ENCODE results near the gene ANO7. TPM values are rescaled to one million over a fixed set of nuclear protein-coding genes. Genes with fewer than 3 reads are reported as not detected.

The ANO7 gene
- total RNA-seq, 1 donor: 1.3 TPM

DNA sequence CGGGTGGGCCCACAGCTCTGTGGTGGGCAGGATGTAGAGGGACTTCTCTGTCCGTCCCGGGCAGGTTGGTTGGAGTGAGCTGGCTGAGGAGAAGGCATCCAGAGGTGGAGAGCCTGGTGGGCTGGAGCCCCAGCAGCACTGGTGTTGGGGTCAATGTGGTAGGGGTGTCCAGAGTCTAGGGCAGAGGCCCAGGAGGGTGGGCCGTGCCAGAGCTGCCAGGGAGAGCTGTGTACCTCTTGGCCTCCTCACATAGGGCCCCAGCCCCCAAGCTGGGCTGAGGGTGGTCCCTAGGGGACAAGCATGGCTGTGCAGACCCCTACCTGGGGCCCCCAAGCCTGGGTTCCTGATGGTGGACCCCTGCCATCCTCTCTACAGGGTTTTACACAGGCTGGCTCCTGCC, 16.0 kb downstream of the ANO7 start:
- no peak for DNase-seq (ENCODE audit: low read depth in 2 of 3, low spot score in 2 of 3)

DNA sequence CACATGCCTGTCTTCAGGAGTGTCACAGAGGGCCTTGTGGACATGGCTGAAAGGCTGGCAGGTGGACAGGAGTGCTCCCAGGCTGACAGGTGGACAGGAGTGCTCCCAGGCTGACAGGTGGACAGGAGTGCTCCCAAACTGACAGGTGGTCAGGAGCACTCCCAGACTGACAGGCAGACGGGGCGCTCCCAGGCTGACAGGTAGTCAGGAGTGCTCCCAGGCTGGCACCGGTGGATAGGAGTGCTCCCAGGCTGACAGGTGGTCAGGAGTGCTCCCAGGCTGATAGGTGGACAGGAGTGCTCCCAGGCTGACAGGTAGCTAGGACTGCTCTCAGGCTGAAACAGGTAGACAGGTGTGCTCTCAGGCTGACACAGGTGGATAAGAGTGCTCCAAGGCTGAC, 16.6 kb downstream of the ANO7 start:
- no peak for DNase-seq (ENCODE audit: low read depth in 2 of 3, low spot score in 2 of 3)

DNA sequence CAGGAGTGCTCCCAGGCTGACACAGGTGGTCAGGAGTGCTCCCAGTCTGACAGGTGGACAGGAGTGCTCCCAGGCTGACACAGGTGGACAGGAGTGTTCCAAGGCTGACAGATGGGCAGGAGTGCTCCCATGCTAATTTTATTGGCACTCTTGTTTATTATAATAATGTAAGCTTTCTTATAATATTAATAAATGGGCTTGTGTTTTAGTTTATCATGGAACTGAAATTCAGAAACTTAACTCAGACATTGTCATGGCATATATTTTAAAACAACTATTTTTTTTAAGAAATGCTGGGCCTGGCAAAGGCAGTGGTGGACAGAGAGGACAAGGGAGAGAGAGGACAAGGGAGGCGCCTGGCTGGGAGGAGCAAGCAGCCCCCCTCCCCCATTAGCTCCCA, 18.7 kb downstream of the ANO7 start:
- no peak for DNase-seq (ENCODE audit: low read depth in 2 of 3, low spot score in 2 of 3)

DNA sequence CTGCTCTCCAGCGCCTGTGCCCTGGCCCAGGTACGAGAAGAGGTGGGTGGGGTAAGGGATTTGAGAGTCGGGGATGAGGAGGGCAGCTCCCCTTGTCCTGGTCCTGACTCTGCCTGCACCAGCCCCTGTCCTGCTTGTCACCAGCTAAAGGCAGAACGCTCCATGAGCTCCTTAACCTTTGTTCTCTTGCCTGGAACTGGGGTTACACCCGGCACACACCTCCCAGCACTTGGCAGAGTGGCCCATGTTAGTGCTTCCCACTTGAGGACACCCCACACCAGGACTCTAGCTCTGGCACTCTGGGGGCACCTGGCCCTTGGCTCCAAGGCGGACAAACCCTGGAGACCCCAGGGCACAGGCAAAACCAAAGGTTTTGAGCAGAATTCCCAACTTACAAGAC, 19.2 kb downstream of the ANO7 start:
- DNase-seq (ENCODE audit: low read depth in 2 of 3, low spot score in 2 of 3): no peak

DNA sequence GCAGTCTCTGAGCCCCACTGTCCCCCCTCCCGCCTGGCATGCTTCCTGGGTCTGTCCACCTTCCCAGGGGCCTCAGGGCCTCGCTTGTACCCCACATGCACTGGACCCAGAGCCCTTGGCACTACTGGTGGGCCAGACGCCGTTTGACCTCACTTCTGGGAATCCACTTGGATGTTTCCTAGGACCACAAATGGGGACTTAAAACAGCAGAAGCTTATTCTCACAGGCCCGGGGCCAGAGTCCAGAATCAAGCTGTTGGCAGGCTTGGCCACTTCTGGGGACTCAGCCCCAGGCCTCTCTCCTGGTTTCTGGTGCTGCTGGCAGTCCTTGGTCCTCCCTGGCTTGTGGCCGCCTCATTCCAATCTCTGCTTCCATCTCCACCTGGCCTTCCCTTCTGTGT, 19.6 kb downstream of the ANO7 start:
- no peak for DNase-seq (ENCODE audit: low read depth in 2 of 3, low spot score in 2 of 3)

DNA sequence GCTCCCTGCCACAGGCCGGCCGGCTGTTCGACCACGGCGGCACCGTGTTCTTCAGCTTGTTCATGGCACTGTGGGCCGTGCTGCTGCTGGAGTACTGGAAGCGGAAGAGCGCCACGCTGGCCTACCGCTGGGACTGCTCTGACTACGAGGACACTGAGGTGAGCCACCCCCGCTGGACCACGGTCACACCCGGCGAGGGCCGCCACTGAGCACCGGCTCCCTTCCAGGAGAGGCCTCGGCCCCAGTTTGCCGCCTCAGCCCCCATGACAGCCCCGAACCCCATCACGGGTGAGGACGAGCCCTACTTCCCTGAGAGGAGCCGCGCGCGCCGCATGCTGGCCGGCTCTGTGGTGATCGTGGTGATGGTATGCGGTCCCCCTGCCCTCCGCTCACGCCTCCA, 20.8 kb downstream of the ANO7 start:
- no peak for DNase-seq (ENCODE audit: low read depth in 2 of 3, low spot score in 2 of 3)

DNA sequence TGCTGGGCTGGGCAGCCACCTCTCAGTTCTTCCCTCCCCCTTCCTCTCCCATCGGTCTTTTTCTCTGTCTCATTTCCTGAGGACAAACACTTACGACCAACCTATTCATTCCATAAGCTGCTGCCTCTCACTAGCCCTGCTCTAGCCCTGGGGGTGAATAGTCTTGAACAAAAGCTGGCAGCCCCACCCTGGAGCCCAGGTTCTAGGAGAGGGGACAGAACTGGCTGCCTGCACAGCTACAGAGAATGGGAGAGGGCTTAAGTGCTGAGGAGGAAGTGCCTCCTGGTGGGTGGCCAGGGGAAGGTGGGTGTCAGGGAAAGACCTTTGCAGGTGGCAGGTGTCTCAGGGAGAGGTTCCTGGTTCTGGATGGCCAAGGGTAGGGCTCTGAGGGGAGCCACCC, 22.8 kb downstream of the ANO7 start:
- DNase-seq (ENCODE audit: low read depth in 2 of 3, low spot score in 2 of 3): peak in 1 of 3 donors; percentile 25

DNA sequence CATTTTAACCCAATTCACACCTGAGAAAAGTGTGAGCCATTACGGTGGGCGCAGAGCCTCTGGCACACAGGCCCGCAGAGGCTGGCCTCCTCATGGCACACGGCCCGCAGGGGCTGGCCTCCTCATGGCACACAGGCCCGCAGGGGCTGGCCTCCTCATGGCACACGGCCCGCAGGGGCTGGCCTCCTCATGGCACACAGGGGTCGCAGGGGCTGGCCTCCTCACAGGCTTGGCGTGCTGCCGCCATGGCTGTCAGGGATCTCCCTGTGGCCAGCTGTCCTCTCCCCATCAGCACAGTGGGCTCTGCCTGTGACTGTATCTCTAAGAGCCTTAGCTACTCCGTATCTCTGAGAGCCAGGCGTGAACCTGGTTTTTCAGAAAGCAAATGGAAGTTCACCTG, 24.6 kb downstream of the ANO7 start:
- DNase-seq (ENCODE audit: low read depth in 2 of 3, low spot score in 2 of 3): no peak

DNA sequence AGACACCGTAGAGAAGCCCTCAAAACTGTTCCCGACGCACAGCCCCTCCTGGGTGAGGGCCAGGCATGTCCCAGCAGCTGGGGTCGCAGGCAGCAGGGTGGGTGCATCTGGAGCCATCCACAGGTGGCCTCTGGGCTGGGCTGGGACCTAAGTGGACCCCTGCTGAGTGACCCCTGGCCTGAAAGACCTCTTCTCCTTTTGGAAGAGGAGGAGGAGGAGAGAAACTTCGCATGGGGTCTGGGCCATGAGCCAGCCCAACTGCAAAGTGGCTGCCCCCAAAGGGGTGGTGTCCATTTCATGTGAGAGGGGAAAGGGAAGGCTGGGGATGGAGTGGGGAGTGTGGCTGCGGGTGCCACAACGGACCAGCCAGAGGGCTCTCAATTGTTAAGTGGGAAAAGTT, 25.1 kb downstream of the ANO7 start:
- DNase-seq (ENCODE audit: low read depth in 2 of 3, low spot score in 2 of 3): no peak

DNA sequence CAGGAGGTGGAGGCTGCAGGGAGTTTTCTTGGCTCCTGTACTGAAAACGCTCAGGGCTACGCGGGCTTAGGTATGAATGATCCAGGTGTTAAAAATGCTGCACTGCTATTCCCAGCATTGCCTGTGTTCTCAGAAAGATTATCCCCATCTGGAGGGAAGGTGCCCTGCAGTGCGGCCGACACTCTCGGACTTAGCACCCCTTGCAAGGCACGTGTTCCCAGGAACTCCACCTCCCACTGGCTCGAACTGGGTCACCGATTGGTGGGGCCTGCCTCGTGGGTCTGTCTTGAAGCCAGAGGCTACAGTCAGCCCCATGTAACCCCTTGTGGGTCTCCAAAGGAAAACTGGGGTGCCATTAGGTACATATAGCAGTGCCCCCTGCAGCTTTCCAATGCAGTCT, 25.7 kb downstream of the ANO7 start:
- no peak for DNase-seq (ENCODE audit: low read depth in 2 of 3, low spot score in 2 of 3)

DNA sequence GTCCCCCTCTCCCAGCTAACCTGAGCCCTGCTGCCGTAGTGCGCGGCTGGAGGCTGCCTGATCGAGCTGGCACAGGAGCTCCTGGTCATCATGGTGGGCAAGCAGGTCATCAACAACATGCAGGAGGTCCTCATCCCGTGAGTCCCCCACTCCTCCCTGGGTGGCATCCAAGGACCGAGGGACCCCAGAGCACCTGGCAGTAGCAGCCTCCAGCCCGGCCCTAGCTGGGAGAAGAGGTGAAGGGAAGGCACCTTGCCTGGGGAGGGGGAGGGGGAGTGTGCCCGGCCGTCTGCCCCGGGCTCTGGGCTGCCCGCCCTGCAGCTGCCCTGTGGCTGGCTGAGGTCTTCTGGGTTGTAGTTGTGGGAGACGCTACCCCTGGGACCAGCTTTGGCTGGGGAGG, 26.3 kb downstream of the ANO7 start:
- DNase-seq (ENCODE audit: low read depth in 2 of 3, low spot score in 2 of 3): no peak

DNA sequence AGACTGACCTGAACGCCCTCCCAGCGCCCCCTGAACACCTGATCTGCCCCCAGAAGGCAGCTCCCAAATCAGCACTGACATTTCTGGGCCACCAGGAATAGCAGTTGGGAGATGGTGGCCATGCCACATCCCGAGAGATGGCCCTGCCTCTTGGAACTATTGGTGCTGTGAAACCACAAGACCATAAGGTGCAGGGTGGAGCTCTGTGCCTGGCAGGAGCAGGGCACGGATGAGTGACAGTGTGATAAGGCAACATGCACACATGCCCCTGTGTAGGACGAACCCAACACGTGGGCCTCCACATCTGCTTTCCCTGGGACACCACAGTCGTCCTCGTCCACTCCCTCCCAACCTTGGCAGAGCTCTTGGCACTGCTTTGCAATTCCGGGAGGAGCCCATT, 26.9 kb downstream of the ANO7 start:
- no peak for DNase-seq (ENCODE audit: low read depth in 2 of 3, low spot score in 2 of 3)

DNA sequence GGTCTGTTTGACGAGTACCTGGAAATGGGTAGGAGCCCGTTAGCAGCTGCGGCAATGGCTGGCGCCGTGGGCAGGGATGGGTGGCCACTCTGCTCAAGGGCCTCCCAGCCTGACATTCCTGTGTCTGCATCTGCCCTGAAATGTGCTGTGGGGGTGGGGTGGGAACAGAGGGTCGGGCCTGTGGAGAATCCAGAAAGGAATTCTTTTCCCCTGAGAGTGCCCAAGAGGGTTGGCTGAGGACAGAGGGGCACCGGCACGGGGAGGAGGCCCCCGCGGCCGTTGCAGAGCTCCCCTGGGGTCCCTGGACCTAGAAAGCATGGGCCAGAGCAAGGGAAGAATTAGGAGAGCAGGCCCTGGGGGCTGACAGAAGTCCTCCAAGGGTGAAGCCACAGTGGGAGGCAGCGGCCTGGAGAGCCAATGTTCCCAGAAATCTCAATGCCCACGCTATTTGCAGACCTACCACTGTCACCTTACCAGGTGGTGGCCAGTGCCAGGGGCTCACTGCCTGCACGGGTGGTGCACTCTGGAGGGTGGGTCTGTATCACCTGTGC, 27.8 kb downstream of the ANO7 start:
- DNase-seq (ENCODE audit: low read depth in 2 of 3, low spot score in 2 of 3): no peak

DNA sequence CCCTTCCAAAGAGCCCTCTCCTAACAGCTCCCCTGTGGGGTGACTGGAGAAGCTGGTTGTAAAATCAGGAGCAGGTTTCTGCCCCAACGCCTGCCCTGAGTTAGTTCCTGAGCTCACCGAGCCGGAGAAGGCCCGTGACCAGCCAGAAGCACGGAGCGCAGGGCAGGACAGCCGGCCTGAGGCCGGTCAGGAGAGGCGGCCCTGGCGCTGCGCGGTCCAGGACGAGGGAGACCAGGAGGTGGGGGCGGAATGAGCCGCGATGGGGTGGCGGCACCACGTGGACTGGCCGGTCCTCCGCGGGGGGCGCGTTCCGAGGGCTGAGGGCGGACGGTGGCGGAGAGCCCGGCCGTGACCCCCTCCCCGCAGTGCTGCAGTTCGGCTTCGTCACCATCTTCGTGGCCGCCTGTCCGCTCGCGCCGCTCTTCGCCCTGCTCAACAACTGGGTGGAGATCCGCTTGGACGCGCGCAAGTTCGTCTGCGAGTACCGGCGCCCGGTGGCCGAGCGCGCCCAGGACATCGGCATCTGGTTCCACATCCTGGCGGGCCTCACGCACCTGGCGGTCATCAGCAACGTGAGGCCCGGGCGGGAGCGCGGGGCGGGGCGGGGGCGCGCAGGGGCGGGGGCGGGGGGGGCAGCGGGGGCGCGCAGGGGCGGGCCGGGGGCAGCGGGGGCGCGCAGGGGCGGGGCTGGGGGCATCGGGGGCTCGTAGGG, 29.0 kb downstream of the ANO7 start:
- peak; percentile 31 to 60 (median 48) for DNase-seq (ENCODE audit: low read depth in 2 of 3, low spot score in 2 of 3)

DNA sequence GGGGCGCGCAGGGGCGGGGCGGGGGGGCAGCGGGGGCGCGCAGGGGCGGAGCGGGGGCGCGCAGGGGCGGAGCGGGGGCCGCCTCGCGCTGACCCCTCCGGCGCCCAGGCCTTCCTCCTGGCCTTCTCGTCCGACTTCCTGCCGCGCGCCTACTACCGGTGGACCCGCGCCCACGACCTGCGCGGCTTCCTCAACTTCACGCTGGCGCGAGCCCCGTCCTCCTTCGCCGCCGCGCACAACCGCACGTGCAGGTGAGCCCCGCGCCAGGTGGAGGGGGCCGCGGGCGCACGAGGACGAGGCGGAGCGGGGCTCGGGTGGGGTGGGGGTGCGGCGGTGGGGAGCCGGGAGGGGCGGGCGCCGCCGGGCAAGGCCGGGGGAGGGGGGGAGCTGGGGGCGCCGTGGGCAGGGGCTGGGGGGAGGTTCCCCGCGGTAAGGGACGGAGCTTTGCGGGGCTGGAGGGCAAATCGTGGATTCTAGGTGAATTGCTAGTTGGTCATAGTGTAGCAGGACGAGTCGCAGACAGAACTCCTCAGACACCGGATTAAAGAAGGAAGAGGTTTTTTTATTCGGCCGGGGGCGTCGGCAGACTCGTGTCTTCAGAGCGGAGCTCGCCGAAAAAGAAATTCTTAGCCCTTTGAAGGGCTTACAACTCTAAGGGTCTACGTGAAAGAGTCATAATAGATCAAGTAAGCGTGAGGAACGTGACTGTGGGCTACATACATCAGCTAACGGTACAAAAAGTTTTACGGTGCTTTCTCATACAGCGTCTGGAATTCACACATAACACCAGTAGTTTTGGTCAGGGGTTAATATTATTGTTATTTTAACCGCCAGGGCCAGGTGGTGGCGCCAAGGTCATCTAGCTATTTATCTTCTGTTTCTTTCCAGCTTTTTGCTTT, 29.9 kb downstream of the ANO7 start:
- peak in 2 of 3 donors; percentile 43 to 48 for DNase-seq (ENCODE audit: low read depth in 2 of 3, low spot score in 2 of 3)

DNA sequence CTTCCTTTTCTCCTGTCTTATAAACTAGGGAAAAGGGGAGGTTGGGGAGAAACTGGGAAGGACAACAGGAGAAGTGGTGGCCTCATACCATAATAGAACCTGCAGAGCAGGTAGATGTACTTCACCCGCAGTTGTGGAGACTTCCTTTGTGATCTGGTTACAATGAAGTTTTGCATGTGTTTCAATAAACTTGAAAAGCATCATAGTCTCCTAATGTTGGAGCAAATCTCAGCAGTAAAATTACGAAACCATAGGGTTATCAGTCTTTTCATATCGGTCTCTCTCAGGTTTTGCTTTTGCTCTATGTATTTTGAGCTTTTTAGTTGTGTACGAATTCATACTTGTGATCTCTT, 30.5 kb downstream of the ANO7 start:
- no peak for DNase-seq (ENCODE audit: low read depth in 2 of 3, low spot score in 2 of 3)

DNA sequence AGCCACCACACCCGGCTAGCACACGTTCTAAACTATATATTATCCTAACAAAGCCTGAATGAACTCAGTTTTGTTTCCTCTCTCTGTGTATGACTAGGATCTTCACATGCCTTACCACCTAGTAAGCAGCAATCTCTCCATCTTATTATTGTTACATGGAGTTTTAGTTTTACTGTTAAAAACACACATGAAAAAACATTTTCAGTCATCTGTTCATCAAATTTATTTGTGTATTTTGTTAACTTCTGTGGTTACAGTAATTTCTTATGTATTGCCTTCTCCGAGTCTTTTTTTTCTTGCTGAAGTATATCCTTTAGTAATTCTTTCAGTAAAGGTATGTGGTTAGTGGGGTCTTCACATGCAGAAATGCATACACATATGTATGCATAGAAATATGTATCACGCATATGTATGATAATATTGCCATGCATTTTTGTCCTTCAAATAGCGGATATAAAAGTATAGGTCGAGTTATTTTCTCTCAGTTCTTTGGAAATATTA, 31.4 kb downstream of the ANO7 start:
- no peak for DNase-seq (ENCODE audit: low read depth in 2 of 3, low spot score in 2 of 3)

DNA sequence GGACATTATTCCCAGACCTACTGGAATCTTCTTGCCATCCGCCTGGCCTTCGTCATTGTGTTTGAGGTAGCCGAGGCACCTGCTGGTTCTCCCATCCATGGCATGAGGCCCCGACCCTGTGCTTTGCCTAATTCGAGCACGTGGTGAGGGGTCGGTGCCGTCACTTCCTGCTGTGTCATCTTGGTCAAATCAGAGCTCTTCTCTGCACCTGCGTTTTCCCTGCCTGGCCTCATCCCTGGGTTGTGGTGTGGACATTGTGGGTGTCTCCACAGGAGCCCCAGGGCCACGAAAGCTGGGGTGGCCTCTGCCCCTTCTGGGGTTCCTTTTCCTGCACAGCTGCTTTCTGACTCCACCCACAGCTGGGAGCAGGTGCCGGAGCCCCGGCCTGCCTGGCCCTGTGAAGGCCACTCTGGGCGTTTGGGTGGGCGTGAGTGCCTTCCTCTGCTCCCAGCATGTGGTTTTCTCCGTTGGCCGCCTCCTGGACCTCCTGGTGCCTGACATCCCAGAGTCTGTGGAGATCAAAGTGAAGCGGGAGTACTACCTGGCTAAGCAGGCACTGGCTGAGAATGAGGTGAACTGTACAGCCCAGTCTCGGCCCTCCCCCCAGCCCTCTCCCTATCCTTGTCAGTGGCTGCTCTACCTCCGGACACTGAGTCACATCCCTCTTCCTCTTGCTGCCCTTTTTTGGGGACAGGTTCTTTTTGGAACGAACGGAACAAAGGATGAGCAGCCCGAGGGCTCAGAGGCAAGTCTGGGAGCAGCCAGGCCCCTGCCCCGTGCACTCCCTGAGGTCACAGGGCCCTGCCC, 34.9 kb downstream of the ANO7 start:
- peak in 2 of 3 donors; percentile 20 to 54 for DNase-seq (ENCODE audit: low read depth in 2 of 3, low spot score in 2 of 3)

DNA sequence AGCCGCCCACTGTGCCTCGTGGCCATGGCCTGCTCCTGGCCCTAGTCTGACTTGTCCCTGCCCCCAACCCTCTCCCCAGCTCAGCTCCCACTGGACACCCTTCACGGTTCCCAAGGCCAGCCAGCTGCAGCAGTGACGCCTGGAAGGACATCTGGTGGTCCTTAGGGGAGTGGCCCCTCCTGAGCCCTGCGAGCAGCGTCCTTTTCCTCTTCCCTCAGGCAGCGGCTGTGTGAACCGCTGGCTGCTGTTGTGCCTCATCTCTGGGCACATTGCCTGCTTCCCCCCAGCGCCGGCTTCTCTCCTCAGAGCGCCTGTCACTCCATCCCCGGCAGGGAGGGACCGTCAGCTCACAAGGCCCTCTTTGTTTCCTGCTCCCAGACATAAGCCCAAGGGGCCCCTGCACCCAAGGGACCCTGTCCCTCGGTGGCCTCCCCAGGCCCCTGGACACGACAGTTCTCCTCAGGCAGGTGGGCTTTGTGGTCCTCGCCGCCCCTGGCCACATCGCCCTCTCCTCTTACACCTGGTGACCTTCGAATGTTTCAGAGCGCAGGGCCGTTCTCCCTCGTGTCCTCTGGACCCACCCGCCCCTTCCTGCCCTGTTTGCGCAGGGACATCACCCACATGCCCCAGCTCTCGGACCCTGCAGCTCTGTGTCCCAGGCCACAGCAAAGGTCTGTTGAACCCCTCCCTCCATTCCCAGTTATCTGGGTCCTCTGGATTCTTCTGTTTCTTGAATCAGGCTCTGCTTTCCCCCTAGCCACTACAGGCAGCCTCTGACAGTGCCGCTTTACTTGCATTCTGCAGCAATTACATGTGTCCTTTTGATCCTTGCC, 35.8 kb downstream of the ANO7 start:
- no peak for DNase-seq (ENCODE audit: low read depth in 2 of 3, low spot score in 2 of 3)

DNA sequence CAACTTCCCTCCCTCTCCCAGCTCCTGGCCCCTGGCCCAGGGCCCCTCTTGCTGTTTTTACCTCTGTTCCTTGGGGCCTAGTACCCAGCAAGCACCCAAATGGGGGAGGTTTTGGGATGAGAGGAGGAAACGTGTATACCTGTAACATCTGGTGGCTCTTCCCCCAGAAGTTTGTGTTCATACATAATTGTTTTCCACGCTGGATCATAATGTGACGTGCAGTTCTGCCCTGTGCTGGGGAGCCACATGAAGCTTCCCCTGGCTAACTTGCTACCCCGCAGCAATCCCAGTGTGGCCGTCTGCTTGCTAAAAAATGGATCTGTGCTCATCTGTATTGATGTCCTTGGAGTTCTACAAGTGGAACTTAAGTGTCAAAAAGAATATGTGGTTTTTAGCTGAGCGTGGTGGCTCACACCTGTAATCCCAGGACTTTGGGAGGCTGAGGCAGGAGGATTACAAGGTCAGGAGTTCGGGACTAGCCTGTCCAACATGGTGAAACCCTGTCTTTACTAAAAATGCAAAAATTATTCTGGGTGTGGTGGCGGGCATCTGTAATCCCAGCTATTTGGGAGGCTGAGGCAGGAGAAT, 36.5 kb downstream of the ANO7 start:
- DNase-seq (ENCODE audit: low read depth in 2 of 3, low spot score in 2 of 3): no peak
